Spleen (tissue), 7 donors: ENCODE data around the gene MCM5.
"Not testable (repeated sequence)": the region's sequence is repeated elsewhere in the genome, so short reads cannot be mapped to it uniquely, and the experiment has no call there.

ENCODE experiments used
- POLR2A ChIP-seq, 3 donors: fragments of 450-650 bp; IDR thresholded peaks; one replicate each; pipeline ENCODE4 v1.5.1; 2017; ENCODE audit warnings: antibody characterized with exemption in 3 of 3, mild to moderate bottlenecking in 1 of 3
- POLR2AphosphoS5 ChIP-seq, 3 donors: sonication (generic); formaldehyde crosslinking; IDR thresholded peaks; one replicate each; pipeline ENCODE4 v1.5.1; 2017; ENCODE audit warnings: antibody characterized with exemption in 3 of 3
- TF ChIP-seq, protein P1 (sequence below), 11 experiments: fragments of 200-600 bp in 7 of 11; fragments of 450-650 bp in 4 of 11; sonication (generic) in 4 of 11; IDR thresholded peaks in 8 of 11; conservative IDR thresholded peaks in 3 of 11; 1 replicate in 7 of 11; 2 replicates in 4 of 11; pipeline versions ENCODE4 v1.4.0 to v1.8.0; 2016 to 2021; ENCODE audit warnings: antibody characterized with exemption in 11 of 11, inconsistent platforms in 4 of 11, mild to moderate bottlenecking in 1 of 11
- donor health status: DM: no; HTN: no; CAD: no; lungs with moderate emphysema.
- donor health status: DM: no; HTN: no; CAD: no.
- donor health status: DM: no; HTN: no; CAD: no.

- TF ChIP-seq, protein P1, sequence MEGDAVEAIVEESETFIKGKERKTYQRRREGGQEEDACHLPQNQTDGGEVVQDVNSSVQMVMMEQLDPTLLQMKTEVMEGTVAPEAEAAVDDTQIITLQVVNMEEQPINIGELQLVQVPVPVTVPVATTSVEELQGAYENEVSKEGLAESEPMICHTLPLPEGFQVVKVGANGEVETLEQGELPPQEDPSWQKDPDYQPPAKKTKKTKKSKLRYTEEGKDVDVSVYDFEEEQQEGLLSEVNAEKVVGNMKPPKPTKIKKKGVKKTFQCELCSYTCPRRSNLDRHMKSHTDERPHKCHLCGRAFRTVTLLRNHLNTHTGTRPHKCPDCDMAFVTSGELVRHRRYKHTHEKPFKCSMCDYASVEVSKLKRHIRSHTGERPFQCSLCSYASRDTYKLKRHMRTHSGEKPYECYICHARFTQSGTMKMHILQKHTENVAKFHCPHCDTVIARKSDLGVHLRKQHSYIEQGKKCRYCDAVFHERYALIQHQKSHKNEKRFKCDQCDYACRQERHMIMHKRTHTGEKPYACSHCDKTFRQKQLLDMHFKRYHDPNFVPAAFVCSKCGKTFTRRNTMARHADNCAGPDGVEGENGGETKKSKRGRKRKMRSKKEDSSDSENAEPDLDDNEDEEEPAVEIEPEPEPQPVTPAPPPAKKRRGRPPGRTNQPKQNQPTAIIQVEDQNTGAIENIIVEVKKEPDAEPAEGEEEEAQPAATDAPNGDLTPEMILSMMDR (IDR thresholded peaks at IDR 0.05 in 8 of 11, conservative IDR thresholded peaks at IDR 0.05 in 3 of 11) = not testable (repeated sequence)
- TF ChIP-seq POLR2A (IDR thresholded peaks at IDR 0.05) = not testable (repeated sequence)
- TF ChIP-seq POLR2AphosphoS5 (IDR thresholded peaks at IDR 0.05) = peak in 1 of 3 donors; percentile 47
Observed at GRCh38 chr22:35364230-35364629, 35.7 kb upstream of the MCM5 start.
